Esophagus (tissue), 2 donors: ENCODE results near the gene DEPDC5. TPM values are rescaled to one million over a fixed set of nuclear protein-coding genes. Genes with fewer than 3 reads are reported as not detected.
"Not testable (repeated sequence)": the region's sequence is repeated elsewhere in the genome, so short reads cannot be mapped to it uniquely, and the experiment has no call there.

Experiments
- H3K27ac ChIP-seq, 2 donors: one replicate each; pipeline ENCODE4 v1.5.1; 2013; ENCODE audit warnings: low read depth in 2 of 2, mild to moderate bottlenecking in 2 of 2, inconsistent platforms in 1 of 2, low read length in 1 of 2, moderate library complexity in 1 of 2
- H3K27me3 ChIP-seq, 2 donors: one replicate each; pipeline ENCODE4 v1.6.1; 2013; ENCODE audit warnings: low read length in 2 of 2, control low read depth in 1 of 2, mild to moderate bottlenecking in 1 of 2; ENCODE audit not compliant: insufficient read depth in 2 of 2, control insufficient read depth in 1 of 2
- H3K36me3 ChIP-seq, 2 donors: one replicate each; pipeline ENCODE4 v1.6.1; 2013; ENCODE audit warnings: low read length in 1 of 2; ENCODE audit not compliant: control insufficient read depth in 2 of 2, insufficient read depth in 2 of 2
- H3K4me1 ChIP-seq, 2 donors: one replicate each; pipeline ENCODE4 v1.6.1; 2013; ENCODE audit warnings: low read length in 1 of 2; ENCODE audit not compliant: control insufficient read depth in 2 of 2, insufficient read depth in 2 of 2
- H3K4me3 ChIP-seq, 2 donors: one replicate each; pipeline ENCODE4 v1.5.1; 2013; ENCODE audit warnings: low read length in 2 of 2, mild to moderate bottlenecking in 2 of 2, low read depth in 1 of 2, moderate library complexity in 1 of 2
- H3K9me3 ChIP-seq, 2 donors: one replicate each; pipeline ENCODE4 v1.6.1; 2013; ENCODE audit warnings: mild to moderate bottlenecking in 2 of 2, low read depth in 1 of 2, low read length in 1 of 2, moderate library complexity in 1 of 2; ENCODE audit not compliant: control insufficient read depth in 2 of 2, insufficient read depth in 1 of 2
- WGBS, 2 donors: extraction: QIAGEN DNeasy Blood & Tissue Kit; methylation state at CpG; one replicate each; pipeline ENCODE4 v1.1.7; 2013; 5-methylcytosine and 5-hydroxymethylcytosine counted together
- polyA plus RNA-seq, 2 donors: library from polyadenylated mRNA; stranded (reverse); fragments of 200-250 nt; gene quantifications; one replicate each; pipeline ENCODE4 v1.2.3, GENCODE V29; 2013
- donor health status: healthy with polysubstance abuse.
- donor health status: Bipolar disorder and iron deficiency.

DEPDC5 gene
- polyA plus RNA-seq, 2 donors = 6.5 to 10.8 TPM

DNA sequence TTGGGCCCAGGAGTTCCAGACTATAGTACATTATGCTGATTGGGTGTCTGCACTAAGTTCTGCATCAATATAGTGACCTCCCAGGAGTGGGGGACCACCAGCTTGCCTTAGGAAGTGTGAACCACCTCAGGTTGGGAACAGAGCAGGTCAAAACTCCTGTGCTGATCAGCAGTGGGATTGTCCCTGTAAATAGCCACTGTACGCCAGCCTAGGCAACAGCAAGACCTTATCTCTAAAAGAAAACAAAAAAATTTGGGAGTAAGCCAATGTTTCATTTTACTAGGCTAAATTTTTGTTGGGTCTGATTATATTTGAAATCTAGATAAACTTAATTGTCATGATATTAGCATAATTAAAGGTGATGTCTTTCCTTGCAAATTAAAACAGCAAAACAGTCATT is 3.4 kb downstream of the DEPDC5 start:
- peaks cover 0 to 2% of the 10 kb centered on the region in 2 donors for H3K36me3 ChIP-seq
- no peaks in the 10 kb centered on the region for H3K9me3 ChIP-seq
- peaks cover 0 to 2% of the 10 kb centered on the region in 2 donors for H3K4me1 ChIP-seq
- WGBS, 2 donors = 69 to 77% methylated on average over 1 of the region's 1 CpG
- no peak overlapping the region for H3K4me3 ChIP-seq
- H3K27ac ChIP-seq = no peak overlapping the region
- no peaks in the 10 kb centered on the region for H3K27me3 ChIP-seq

DNA sequence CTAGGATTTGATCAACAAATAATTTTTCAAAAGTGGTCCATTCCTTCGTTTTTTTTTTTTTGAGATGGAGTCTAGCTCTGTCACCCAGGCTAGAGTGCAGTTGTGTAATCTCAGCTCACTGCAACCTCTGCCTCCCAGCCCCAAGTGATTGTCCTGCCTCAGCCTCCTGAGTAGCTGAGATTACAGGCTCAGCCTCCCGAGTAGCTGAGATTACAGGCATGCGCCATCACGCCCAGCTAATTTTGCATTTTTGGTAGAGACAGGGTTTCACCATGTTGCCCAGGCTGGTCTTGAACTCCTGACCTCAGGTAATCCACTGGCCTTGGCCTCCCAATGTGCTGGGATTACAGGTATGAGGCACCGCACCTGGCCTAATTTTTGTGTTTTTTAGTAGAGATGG is 5.0 kb downstream of the DEPDC5 start:
- H3K4me1 ChIP-seq, H3K9me3 ChIP-seq, H3K27me3 ChIP-seq, H3K27ac ChIP-seq, H3K4me3 ChIP-seq, H3K36me3 ChIP-seq: not testable (repeated sequence)
- WGBS, 2 donors = 85 to 92% methylated on average over 5 of the region's 5 CpGs

DNA sequence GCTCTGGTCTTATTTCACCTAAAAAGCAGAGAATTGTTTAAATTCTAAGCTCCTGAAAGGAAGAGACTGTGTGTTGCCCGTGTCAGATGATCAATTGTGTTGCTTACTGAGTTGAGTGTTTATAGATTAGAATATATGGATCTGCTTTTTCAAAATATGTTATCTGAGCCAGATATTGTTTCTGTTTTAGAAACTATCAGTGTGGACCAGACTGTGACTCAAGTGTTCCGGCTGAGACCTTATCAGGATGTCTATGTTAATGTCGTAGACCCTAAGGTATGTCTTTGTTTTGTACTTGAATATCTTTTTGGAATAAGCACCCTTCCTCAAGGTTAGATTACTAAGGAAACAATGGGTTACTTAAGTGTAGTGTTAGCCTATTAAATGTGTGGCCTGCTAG is 11.0 kb downstream of the DEPDC5 start:
- no peaks in the 10 kb centered on the region for H3K27me3 ChIP-seq
- 96 to 98% methylated on average over 3 of the region's 3 CpGs for WGBS, 2 donors
- peaks cover 4% of the 10 kb centered on the region in 2 donors for H3K36me3 ChIP-seq

DNA sequence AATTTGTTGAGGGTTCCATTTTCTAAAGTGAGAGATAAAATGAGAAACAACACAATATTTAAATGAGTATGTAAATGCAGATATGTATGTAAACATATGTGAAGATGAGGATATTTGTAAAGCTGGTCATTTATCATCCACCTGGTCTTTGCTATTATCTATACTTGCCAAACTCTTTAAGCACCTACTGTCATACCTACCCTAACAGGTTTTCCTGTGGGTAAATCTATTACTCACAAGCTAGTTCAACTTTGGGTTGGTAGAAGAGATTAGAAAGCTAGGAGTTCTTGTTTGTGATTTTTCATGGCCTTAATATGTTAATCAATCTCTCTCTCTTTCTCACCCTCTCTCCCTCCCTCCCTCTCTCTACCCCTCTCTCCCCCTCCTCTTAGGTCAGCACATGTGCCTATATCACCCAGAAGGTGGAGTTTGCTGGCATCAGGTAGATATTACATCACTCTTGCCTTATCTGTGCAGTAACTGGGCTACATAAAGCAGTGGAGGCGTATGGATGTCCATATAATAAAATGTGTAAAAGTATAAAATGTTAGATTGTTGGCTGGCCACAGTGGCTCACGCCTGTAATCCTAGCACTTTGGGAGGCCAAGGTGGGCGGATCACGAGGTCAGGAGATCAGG is 14.7 kb downstream of the DEPDC5 start:
- H3K4me1 ChIP-seq = no peaks in the 10 kb centered on the region
- peaks cover 4 to 7% of the 10 kb centered on the region in 2 donors for H3K36me3 ChIP-seq
- no peak overlapping the region for H3K4me3 ChIP-seq
- peak overlapping the region; percentile 21 to 72 for H3K27ac ChIP-seq
- WGBS, 2 donors = 94% methylated on average over 4 of the region's 4 CpGs
- no peaks in the 10 kb centered on the region for H3K27me3 ChIP-seq
- H3K9me3 ChIP-seq = no peaks in the 10 kb centered on the region

More for the DNA sequence above, 11.0 kb downstream of the DEPDC5 start:
- Histone ChIP-seq H3K4me3 (no peak overlapping the region), H3K27ac (no peak overlapping the region), H3K9me3 (no peaks in the 10 kb centered on the region), H3K4me1 (no peaks in the 10 kb centered on the region)

DNA sequence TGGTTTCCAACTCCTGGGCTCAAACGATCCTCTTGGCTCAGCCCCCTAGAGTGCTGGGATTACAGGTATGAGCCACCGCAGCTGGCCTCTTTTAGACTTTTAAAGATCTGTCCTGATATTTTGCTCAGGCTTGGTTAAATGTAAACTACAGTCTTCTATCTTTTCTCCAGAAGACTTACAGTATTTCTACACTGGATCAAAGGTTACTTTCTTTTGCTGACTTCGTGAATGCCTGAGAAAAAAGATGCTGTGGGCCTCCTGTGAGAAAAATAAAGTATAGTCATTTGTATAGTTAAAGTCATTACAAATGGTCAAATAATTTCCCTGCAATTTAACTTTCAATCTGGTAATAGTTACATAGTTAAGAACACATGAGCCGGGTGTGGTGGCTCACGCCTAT is 19.6 kb downstream of the DEPDC5 start:
- no peaks in the 10 kb centered on the region for H3K4me1 ChIP-seq
- 71 to 74% methylated on average over 5 of the region's 5 CpGs for WGBS, 2 donors
- peaks cover 4 to 9% of the 10 kb centered on the region in 2 donors for H3K36me3 ChIP-seq
- no peaks in the 10 kb centered on the region for H3K9me3 ChIP-seq
- no peak overlapping the region for H3K4me3 ChIP-seq
- H3K27ac ChIP-seq = no peak overlapping the region
- H3K27me3 ChIP-seq = no peaks in the 10 kb centered on the region

DNA sequence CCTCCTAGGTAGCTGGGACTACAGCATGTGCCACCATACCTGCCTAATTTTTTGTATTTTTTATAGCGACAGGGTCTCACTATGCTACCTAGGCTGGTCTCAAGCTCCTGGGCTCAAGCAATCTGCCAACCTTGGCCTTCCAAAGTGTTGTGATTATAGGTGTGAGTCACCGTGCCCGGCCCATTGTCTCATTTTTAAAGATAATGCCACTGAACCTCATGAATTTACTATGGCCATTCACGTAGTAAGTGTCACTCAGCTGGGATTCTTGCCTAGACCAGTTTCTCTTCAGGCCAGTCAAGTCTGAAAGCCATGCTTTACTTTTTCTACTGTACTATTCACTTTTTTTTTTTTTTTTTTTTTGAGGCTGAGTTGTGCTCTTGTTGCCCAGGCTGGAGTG is 22.4 kb downstream of the DEPDC5 start:
- no peaks in the 10 kb centered on the region for H3K27me3 ChIP-seq
- 67 to 73% methylated on average over 4 of the region's 4 CpGs for WGBS, 2 donors
- no peak overlapping the region for H3K4me3 ChIP-seq
- H3K4me1 ChIP-seq = no peaks in the 10 kb centered on the region
- H3K36me3 ChIP-seq = peaks cover 10 to 25% of the 10 kb centered on the region in 2 donors
- H3K9me3 ChIP-seq = no peaks in the 10 kb centered on the region
- peak overlapping the region; percentile 11 to 74 for H3K27ac ChIP-seq

DNA sequence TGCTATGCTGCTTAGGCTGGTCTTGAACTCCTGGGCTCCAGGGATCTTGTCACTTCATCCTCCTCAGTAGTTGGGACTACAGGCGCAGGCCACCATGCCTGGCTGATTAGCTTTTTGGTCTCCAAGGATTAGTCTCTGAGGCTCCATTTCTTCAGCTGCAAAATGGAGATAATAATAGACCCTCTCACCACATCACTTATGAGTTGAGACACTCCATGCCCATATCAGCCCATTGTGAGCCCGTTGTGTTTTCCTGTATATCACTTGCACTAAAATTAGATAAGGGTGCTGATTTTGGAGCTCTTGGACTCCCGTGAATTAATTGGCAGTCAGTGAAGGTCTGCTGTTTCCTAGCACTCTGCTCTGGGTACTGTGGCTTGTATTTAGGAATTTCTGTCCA is 36.0 kb downstream of the DEPDC5 start:
- Histone ChIP-seq H3K36me3 (peaks cover 0 to 2% of the 10 kb centered on the region in 2 donors), H3K27ac (no peak overlapping the region), H3K4me1 (no peaks in the 10 kb centered on the region), H3K9me3 (no peaks in the 10 kb centered on the region), H3K27me3 (no peaks in the 10 kb centered on the region), H3K4me3 (no peak overlapping the region)
- WGBS, 2 donors = 81 to 83% methylated on average over 3 of the region's 3 CpGs

DNA sequence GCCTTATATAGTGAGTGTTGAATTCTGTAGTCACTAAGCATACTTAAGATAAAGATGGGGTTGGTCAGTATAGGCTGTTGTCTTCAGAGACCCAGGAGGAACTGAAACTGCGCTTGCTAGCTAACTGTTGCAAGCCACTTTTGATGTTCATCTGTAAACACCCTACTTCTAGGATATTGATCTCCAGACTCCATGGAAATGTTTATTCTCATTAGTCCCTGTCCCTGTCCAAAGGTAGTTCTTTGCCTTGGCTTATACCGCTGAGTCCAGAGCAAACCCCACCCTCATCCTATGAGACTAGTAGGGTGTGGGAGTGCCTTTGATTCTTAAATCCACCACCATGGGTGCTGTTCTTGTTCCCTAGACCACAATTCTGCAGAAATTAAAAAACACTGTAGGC is 36.4 kb downstream of the DEPDC5 start:
- Histone ChIP-seq H3K4me3 (no peak overlapping the region), H3K9me3 (no peaks in the 10 kb centered on the region), H3K4me1 (no peaks in the 10 kb centered on the region), H3K36me3 (peaks cover 0 to 2% of the 10 kb centered on the region in 2 donors), H3K27me3 (no peaks in the 10 kb centered on the region), H3K27ac (no peak overlapping the region)
- 94 to 96% methylated on average over 2 of the region's 2 CpGs for WGBS, 2 donors

DNA sequence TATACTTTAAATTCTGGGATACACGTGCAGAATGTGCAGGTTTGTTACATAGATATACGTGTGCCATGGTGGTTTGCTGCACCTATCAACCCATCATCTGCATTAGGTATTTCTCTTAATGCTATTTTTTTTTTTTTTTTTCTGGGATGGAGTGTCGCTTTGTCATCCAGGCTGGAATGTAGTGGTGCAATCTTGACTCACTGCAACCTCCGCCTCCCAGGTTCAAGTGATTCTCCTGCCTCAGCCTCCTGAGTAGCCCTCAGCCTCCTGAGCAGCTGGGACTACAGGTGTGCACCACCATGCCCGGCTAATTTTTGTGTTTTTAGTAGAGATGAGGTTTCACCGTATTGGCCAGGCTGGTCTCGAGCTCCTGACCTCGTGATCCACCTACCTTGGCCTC is 45.5 kb downstream of the DEPDC5 start:
- not testable (repeated sequence) for H3K27ac ChIP-seq

DNA sequence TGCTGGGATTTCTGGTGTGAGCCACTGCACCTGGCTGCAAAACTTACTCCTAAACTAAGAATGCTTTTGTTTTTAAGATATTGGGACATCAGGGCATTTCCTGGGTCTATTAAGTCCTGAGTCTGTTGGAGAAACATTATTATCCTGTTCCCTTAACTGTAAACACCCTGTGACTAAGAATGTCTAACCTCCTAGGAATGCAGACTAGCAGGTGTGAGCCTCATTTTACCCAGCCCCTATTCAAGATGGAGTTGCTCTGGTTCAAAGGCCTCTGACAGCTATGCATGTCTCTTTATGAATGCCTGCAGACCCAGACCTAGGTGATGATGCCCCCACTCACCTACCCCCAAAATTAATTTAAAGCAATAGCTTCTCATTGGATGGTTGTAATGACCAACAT is 46.2 kb downstream of the DEPDC5 start:
- H3K27ac ChIP-seq = peak overlapping the region; percentile 52 to 60
- H3K4me1 ChIP-seq = no peaks in the 10 kb centered on the region
- H3K4me3 ChIP-seq = no peak overlapping the region
- peaks cover 16 to 22% of the 10 kb centered on the region in 2 donors for H3K36me3 ChIP-seq
- H3K9me3 ChIP-seq = no peaks in the 10 kb centered on the region
- H3K27me3 ChIP-seq = no peaks in the 10 kb centered on the region

More for the DNA sequence above, 45.5 kb downstream of the DEPDC5 start:
- not testable (repeated sequence) for H3K27me3 ChIP-seq, H3K4me3 ChIP-seq, H3K9me3 ChIP-seq, H3K4me1 ChIP-seq
- WGBS, 2 donors = 83 to 86% methylated on average over 8 of the region's 8 CpGs
- peaks cover 13 to 16% of the 10 kb centered on the region in 2 donors for H3K36me3 ChIP-seq
